HCT116 (cell line): ENCODE results near the gene TMTC1. TPM values are rescaled to one million over a fixed set of nuclear protein-coding genes. Genes with fewer than 3 reads are reported as not detected.

Source experiments
- ATAC-seq: fragments of 200-7000 bp; cut with Tn5 transposase; 2 replicates; pipeline ENCODE4 v1.9.1; 2020; ENCODE audit warnings: mild to moderate bottlenecking, moderate library complexity
- BruUV-seq: library from RNA; stranded (reverse); fragments of 400-500 nt; replicated peaks from 2 replicates; lab custom pipeline; 2021; lab: Mats Ljungman, UMichigan
- CTCF ChIA-PET: fragments of 300-600 bp; sonication (Branson Sonifier 250); formaldehyde crosslinking; loops from one replicate; lab custom pipeline; 2021; ENCODE audit warnings: antibody characterized with exemption; lab: Charles Lee
- POLR2A ChIA-PET: fragments of 300-600, 350-600 bp; sonication (Branson Sonifier 250); formaldehyde crosslinking; loops from one replicate; lab custom pipeline; 2021; ENCODE audit warnings: antibody characterized with exemption; lab: Charles Lee
- RAD21 ChIA-PET, 2 experiments: fragments of 300-600 bp; sonication (Branson Sonifier 250); formaldehyde crosslinking; loops; one replicate each; lab custom pipeline; 2023; ENCODE audit warnings: low total read pairs in 2 of 2; ENCODE audit not compliant: uncharacterized antibody in 2 of 2, unreplicated experiment in 2 of 2, low non-redundant PET in 1 of 2; lab: Charles Lee
- DNase-seq: peaks from one replicate; pipeline ENCODE4 v3.0.0-alpha.2; 2010; ENCODE audit warnings: low read depth, low spot score
- H2AFZ ChIP-seq: fragments of 200-600 bp; shearing (Covaris generic), sonication (generic); 2 replicates; pipeline ENCODE4 v1.6.1; 2017; ENCODE audit warnings: low read depth, mixed run types, mixed read lengths, antibody characterized with exemption, low read length; ENCODE audit not compliant: poor library complexity, severe bottlenecking
- H3K27ac ChIP-seq: 2 replicates; pipeline ENCODE4 v1.5.1; 2012; ENCODE audit warnings: low read depth, low read length
- H3K27me3 ChIP-seq: fragments of 200-600 bp; sonication (generic); 2 replicates; pipeline ENCODE4 v1.6.1; 2016; ENCODE audit warnings: mixed run types, low read length, mixed read lengths; ENCODE audit not compliant: insufficient read depth
- H3K36me3 ChIP-seq, 2 experiments: fragments of 200-500 bp in 1 of 2; fragments of 200-600 bp in 1 of 2; sonication (Bioruptor generic) in 1 of 2; sonication (generic) in 1 of 2; 2 replicates each; pipeline versions ENCODE4 v1.5.1 to v1.6.1; 2014 to 2016; ENCODE audit warnings: low read length in 2 of 2, inconsistent platforms in 1 of 2, mixed read lengths in 1 of 2, mixed run types in 1 of 2; ENCODE audit not compliant: insufficient read depth in 2 of 2, control insufficient read depth in 1 of 2
- H3K4me1 ChIP-seq, 2 experiments: fragments of 200-600 bp in 1 of 2; sonication (generic) in 1 of 2; 2 replicates each; pipeline versions ENCODE4 v1.5.1 to v1.6.1; 2012 to 2017; ENCODE audit warnings: low read length in 2 of 2, inconsistent platforms in 1 of 2, mild to moderate bottlenecking in 1 of 2, mixed read lengths in 1 of 2, mixed run types in 1 of 2, moderate library complexity in 1 of 2; ENCODE audit not compliant: insufficient read depth in 2 of 2, control insufficient read depth in 1 of 2
- H3K4me2 ChIP-seq: fragments of 200-600 bp; sonication (generic); 2 replicates; pipeline ENCODE4 v1.6.1; 2017; ENCODE audit warnings: mixed run types, low read length, mixed read lengths
- H3K4me3 ChIP-seq, 2 experiments: fragments of 200-600 bp in 1 of 2; sonication (generic) in 1 of 2; replicated peaks in 1 of 2; 2 replicates each; pipeline ENCODE4 v1.5.1; 2011 to 2016; ENCODE audit warnings: low read length in 2 of 2, control low read depth in 1 of 2, low read depth in 1 of 2, mild to moderate bottlenecking in 1 of 2, mixed read lengths in 1 of 2, mixed run types in 1 of 2
- H3K79me2 ChIP-seq: fragments of 200-600 bp; sonication (generic); 2 replicates; pipeline ENCODE4 v1.6.1; 2017; ENCODE audit warnings: mild to moderate bottlenecking, mixed run types, low read length, moderate library complexity, mixed read lengths; ENCODE audit not compliant: insufficient read depth
- H3K9ac ChIP-seq: fragments of 200-600 bp; sonication (generic); 2 replicates; pipeline ENCODE4 v1.6.1; 2016; ENCODE audit warnings: low read length, mixed read lengths
- H3K9me2 ChIP-seq: fragments of 200-600 bp; sonication (generic), shearing (Covaris generic); 2 replicates; pipeline ENCODE4 v1.6.1; 2017; ENCODE audit warnings: mixed run types, mild to moderate bottlenecking, moderate library complexity; ENCODE audit not compliant: insufficient read depth
- H3K9me3 ChIP-seq, 2 experiments: fragments of 200-500 bp in 1 of 2; fragments of 200-600 bp in 1 of 2; sonication (Bioruptor generic) in 1 of 2; sonication (generic) in 1 of 2; 2 replicates each; pipeline ENCODE4 v1.6.1; 2014 to 2017; ENCODE audit warnings: low read length in 2 of 2, mixed read lengths in 2 of 2, inconsistent platforms in 1 of 2, low read depth in 1 of 2, mild to moderate bottlenecking in 1 of 2, mixed run types in 1 of 2, moderate library complexity in 1 of 2; ENCODE audit not compliant: control insufficient read depth in 1 of 2, insufficient read depth in 1 of 2
- H4K20me1 ChIP-seq: fragments of 200-600 bp; sonication (generic), shearing (Covaris generic); 2 replicates; pipeline ENCODE4 v1.6.1; 2017; ENCODE audit warnings: mixed run types, mild to moderate bottlenecking, moderate library complexity; ENCODE audit not compliant: insufficient read depth
- SRF ChIP-seq: IDR thresholded peaks from 2 replicates; pipeline ENCODE4 v1.6.1; 2012; ENCODE audit warnings: low read depth
- YY1 ChIP-seq: IDR thresholded peaks from 2 replicates; pipeline ENCODE4 v1.6.1; 2011; ENCODE audit warnings: low read length, low read depth, moderate library complexity, mild to moderate bottlenecking; ENCODE audit not compliant: insufficient replicate concordance; ENCODE audit errors: extremely low read depth
- ZBTB33 ChIP-seq: IDR thresholded peaks from 2 replicates; pipeline ENCODE4 v1.6.1; 2011; ENCODE audit warnings: mild to moderate bottlenecking, low read length, moderate library complexity; ENCODE audit not compliant: insufficient replicate concordance; ENCODE audit errors: extremely low read depth
- ZNF274 ChIP-seq: fragments of 200-500 bp; sonication (Bioruptor generic); IDR thresholded peaks from 2 replicates; pipeline ENCODE4 v1.6.1; 2014; ENCODE audit warnings: mild to moderate bottlenecking, low read depth, low read length, inconsistent platforms
- intact Hi-C: fragments of 100-400 bp; cut with micrococcal nuclease; formaldehyde crosslinking; loops from 2 replicates; pipeline ENCODE4 v1.10.0; 2022
- total RNA-seq: library from RNA; stranded (reverse); gene quantifications from one replicate; pipeline ENCODE4 v1.2.1, GENCODE V29; 2021; ENCODE audit not compliant: unreplicated experiment
- TF ChIP-seq, protein P1 (sequence below): IDR thresholded peaks from 2 replicates; pipeline ENCODE4 v1.6.1; 2012; ENCODE audit warnings: low read depth

TMTC1 gene
- total RNA-seq, 1 experiment from 2014 or later = 2.0 TPM

GRCh38 chr12:29818916-29819623 is 35.3 kb upstream of the TMTC1 start:
- no peaks in the 10 kb centered on the region for H4K20me1 ChIP-seq
- H3K27me3 ChIP-seq = no peaks in the 10 kb centered on the region
- H3K36me3 ChIP-seq = no peaks in the 10 kb centered on the region
- no peak overlapping the region for H3K9ac ChIP-seq
- no peaks in the 10 kb centered on the region for H3K79me2 ChIP-seq
- H3K9me3 ChIP-seq = no peaks in the 10 kb centered on the region
- no peak for TF ChIP-seq ZBTB33
- TF ChIP-seq YY1 = no peak
- TF ChIP-seq, protein P1, sequence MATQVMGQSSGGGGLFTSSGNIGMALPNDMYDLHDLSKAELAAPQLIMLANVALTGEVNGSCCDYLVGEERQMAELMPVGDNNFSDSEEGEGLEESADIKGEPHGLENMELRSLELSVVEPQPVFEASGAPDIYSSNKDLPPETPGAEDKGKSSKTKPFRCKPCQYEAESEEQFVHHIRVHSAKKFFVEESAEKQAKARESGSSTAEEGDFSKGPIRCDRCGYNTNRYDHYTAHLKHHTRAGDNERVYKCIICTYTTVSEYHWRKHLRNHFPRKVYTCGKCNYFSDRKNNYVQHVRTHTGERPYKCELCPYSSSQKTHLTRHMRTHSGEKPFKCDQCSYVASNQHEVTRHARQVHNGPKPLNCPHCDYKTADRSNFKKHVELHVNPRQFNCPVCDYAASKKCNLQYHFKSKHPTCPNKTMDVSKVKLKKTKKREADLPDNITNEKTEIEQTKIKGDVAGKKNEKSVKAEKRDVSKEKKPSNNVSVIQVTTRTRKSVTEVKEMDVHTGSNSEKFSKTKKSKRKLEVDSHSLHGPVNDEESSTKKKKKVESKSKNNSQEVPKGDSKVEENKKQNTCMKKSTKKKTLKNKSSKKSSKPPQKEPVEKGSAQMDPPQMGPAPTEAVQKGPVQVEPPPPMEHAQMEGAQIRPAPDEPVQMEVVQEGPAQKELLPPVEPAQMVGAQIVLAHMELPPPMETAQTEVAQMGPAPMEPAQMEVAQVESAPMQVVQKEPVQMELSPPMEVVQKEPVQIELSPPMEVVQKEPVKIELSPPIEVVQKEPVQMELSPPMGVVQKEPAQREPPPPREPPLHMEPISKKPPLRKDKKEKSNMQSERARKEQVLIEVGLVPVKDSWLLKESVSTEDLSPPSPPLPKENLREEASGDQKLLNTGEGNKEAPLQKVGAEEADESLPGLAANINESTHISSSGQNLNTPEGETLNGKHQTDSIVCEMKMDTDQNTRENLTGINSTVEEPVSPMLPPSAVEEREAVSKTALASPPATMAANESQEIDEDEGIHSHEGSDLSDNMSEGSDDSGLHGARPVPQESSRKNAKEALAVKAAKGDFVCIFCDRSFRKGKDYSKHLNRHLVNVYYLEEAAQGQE = no peak
- TF ChIP-seq SRF = no peak
- no peak for TF ChIP-seq ZNF274
- TF ChIP-seq, all 23 proteins: peak for 0
- RAD21 ChIA-PET = no interaction called here
- H3K4me2 ChIP-seq = no peak overlapping the region
- POLR2A ChIA-PET = no interaction called here
- CTCF ChIA-PET = no interaction called here
- ATAC-seq = no peak
- no TSS peak for BruUV-seq
- intact Hi-C loops = no loop called here
- no peak overlapping the region for H3K27ac ChIP-seq
- no peak overlapping the region for H3K4me3 ChIP-seq
- H3K4me1 ChIP-seq = no peaks in the 10 kb centered on the region
- no peaks in the 10 kb centered on the region for H3K9me2 ChIP-seq
- DNase-seq = no peak
- H2AFZ ChIP-seq = no peak overlapping the region
